ENCODE measurements around the gene U2AF2. TPM values are rescaled to one million over a fixed set of nuclear protein-coding genes. Genes with fewer than 3 reads are reported as not detected.

The U2AF2 gene
- total and polyA plus RNA-seq, 2 of the 8 experiments (the other 6 are each of a cell fraction or from before 2014, with no cell fraction given) = 162 to 252 TPM

GRCh38 chr19:55667958-55668357 lies 13.1 kb downstream of the U2AF2 start (continued):
- TF ChIP-seq RAD21 (IDR thresholded peaks at IDR 0.05 in 1 of 2, conservative IDR thresholded peaks at IDR 0.05 in 1 of 2; ENCODE audit: low read depth in 2 of 2, low read length in 2 of 2) = no peak
- TF ChIP-seq CBX5 (IDR thresholded peaks at IDR 0.05; ENCODE audit: low read depth, low read length) = no peak
- no peak for TF ChIP-seq POU5F1 (IDR thresholded peaks at IDR 0.05; ENCODE audit: low read depth, low read length)

Measured in H1 (cell line).